ENCODE data around the gene POLR2F.

The POLR2F gene

DNA sequence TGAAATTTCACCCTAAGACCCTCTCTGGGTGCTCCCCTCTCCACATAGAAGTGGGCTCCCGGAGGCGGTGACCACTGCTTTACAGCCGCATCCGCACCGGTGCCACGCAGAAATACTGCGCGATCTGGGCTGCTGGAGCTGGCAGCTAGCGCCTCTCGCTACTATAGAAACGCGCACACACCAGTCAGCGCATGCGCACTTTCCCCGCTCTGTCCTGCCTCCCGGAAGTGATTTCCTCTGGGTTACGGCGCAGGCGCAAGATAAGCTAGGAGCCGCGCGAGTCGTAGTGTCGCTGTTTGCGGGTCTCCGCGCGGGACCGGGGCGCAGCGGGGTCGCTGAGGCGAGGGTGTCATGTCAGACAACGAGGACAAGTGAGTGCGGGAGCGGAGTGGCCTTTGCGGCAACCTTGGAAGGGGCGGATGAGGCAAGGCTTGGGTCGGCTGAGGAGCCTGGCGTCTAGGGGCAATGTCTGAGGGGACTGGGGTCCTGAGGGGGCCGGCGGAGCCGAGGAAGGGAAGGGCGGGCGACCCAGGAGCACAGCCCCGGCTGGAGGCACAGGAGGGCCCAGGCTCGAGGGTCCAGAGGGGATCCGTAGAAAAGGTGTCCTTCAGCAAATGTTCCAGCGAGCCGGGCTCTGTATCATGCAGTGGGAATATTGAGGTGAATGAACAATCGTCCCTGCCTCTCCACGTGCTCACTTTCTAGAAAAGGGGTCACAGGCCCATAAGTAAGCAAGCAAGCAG lies at the start of gene POLR2F, which contains the start of gene C22orf23:
Gene POLR2F, plus strand, starts transcription at position 263 of the 743 bp plus-strand sequence. Its CDS starts 89 bp downstream, at position 352.
Gene C22orf23, minus strand, starts transcription at position 165 of the 743 bp plus-strand sequence. CDS start 452 bp downstream, outside the sequence.
- DNase-seq (ENCODE audit: low spot score) = peak; percentile 96

DNA sequence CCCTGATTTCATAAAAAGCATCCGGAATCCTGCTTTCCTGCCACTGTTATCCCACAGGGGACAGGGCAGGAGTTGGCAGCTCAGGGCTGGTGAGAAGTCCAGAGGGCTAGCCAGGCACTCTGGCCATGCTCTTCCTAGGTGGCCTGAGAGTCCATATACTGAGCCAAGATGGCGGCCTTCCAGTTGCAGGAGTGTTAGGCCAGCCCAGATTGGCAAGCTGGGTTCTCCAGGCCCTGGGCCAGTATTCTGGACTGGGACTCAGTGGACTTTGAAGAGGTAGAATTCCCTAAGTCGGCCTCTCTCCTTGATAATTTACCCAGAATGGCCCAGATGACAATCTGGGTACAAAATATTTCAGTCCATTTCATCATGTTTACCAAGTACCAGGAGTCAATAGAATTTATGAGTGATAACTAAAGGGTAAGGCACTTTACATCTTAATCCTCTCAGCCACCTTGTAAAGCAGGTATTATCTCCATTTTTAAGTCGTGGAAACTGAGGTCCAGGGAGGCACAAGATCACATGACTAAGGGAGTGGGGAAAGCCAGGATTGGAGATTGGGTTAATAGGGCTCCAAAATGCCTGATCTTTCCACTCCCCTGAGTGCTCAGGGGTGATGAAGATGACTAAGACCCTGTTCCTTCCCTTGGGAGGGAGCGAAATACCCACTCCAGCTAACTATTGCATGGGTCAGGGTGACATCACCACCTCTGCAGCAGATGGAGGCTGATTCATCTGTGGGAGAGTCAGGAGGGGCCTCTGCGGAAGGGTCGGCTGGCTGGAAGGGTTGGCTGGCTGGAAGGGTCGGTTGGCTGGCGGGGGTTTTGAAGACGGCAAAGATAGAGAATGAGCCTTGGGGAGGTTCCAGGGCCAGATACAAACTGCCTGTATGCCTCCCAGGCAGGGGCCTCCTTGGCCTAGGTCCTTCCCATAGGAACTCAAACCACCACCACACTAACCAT lies 48.6 kb upstream of the POLR2F start:
- peak; percentile 70 for DNase-seq (ENCODE audit: low spot score)

- DNase-seq (ENCODE audit: low spot score) = peak; percentile 61
Observed at GRCh38 chr22:37905534-37906363, 47.8 kb upstream of the POLR2F start, which contains the start of gene MICALL1. Gene MICALL1, plus strand, starts transcription at chr22:37906297. Its CDS starts 126 bp downstream, at chr22:37906423.

- no peak for DNase-seq (ENCODE audit: low spot score)
Observed at GRCh38 chr22:37906364-37907008, 47.0 kb upstream of the POLR2F start.

GRCh38 chr22:37907036-37907954 lies 46.2 kb upstream of the POLR2F start:
- DNase-seq (ENCODE audit: low spot score) = no peak

DNA sequence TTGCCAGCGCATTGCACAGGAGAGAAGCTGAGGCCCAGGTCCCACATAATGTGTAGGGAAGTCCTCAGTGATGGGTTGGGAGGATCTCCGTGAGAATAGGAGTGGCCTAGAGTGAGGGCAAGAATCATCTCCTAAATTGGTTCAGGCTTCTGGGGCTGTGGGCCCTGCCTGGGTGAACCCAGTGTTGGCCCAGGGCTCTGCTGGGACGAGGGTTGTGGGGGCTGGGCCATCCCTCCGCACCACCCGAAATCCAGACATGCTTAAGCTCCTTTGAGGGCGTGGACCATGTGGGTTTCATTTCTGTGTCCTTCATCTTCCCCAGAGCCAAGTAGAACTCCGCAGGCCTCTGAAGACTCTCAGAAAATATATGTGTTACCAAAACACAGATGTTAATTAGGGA lies 43.7 kb upstream of the POLR2F start:
- DNase-seq (ENCODE audit: low spot score) = no peak

DNA sequence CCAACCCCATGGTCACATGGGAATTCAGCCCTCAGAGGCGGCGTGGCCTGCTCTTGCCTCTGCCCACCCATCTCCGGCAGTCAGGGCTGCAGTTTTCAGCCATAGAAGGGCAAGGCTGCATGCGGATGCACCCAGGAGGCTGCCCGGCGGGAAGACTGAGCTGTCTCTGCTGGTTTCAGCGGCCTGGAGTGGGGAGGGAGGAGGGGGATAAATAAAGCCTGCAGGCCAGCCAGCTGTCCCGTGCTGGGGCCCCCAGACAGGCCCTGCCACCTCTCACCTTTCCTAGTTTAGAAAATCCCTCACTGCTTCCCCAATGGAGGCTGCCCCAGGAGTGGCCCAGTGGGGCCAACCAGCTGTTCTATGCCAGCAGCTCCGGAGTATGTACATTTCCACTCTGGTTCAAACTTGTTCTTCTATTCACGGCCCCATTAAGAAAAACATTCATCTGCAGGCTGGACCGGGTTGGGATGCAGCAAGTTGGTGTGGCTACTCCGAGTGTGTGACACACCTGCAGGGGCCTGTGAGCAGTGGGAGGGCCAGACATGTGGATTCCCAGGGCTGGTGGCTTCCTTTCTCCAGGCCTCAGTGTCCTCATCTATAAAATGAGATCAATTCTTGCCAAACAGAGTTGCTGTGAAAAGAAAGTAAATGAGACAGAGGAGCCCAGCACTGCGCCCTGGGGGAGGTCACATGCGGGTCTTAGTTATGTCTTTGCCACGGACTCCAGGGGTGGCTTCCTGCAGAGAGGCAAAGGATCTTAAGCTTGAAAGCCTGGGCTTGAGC lies 42.4 kb upstream of the POLR2F start:
- no peak for DNase-seq (ENCODE audit: low spot score)

- no peak for DNase-seq (ENCODE audit: low spot score)
Observed at GRCh38 chr22:37911697-37912096, 41.8 kb upstream of the POLR2F start.

DNA sequence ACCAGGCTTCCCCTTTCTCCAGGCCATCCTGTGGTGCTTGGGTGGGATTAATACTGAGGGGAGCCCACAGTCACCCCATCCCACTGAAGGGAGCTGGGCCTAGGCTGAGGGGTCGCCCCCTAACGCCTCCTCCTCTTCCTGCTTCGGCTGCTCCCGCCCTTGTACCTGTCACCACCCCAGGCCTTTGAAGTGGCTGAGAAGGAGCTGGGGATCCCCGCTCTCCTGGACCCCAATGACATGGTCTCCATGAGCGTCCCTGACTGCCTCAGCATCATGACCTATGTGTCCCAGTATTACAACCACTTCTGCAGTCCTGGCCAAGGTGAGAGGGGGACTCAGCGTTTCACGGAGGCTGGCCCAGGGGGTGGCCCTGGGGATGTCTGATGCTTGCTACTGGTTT lies 41.3 kb upstream of the POLR2F start:
- DNase-seq (ENCODE audit: low spot score) = no peak

GRCh38 chr22:37913233-37913721 lies 40.2 kb upstream of the POLR2F start:
- DNase-seq (ENCODE audit: low spot score) = no peak

DNA sequence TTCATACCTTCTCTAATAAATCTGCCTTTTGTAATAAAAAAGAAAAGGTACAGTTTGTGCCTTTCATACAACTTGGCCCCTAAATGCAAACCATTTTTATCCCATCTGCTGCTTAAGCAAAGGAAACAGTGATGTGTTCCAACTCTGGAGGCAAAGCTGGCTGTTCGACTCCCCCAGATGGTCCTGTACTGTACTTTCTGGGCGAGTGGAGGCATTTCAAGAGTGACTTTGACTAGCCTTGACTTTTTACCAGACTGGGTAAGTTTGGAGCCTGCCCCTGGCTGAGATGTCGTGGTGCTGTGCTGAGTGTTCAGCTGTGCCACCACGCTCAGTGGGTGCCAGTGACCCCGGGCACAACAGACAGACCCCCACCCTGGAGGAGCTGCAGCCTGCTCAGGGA lies 37.2 kb upstream of the POLR2F start:
- DNase-seq (ENCODE audit: low spot score) = no peak

- DNase-seq (ENCODE audit: low spot score) = no peak
Observed at GRCh38 chr22:37917874-37918548, 35.5 kb upstream of the POLR2F start.

- no peak for DNase-seq (ENCODE audit: low spot score)
Observed at GRCh38 chr22:37918580-37919270, 34.8 kb upstream of the POLR2F start.

DNA sequence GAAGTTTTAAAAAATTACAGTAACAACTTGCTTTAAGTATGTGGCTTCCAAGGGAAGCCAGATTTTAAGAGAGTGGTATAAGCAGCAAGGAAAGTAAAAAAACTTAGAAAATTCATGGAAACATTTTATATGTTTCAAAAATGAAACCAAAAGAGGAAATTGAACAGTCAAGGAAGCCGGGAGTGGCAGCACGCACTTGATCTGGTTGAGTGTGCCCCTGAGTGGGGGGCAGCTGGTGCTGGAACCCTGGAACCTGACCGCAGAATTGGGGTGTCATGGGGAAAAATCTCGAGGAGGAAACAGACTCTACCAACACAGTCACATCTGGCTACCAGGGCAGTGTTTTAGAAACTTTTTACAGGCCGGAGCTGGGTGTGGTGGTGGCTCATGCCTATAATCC lies 33.4 kb upstream of the POLR2F start:
- no peak for DNase-seq (ENCODE audit: low spot score)

GRCh38 chr22:37922191-37922590 lies 31.3 kb upstream of the POLR2F start:
- DNase-seq (ENCODE audit: low spot score) = no peak

DNA sequence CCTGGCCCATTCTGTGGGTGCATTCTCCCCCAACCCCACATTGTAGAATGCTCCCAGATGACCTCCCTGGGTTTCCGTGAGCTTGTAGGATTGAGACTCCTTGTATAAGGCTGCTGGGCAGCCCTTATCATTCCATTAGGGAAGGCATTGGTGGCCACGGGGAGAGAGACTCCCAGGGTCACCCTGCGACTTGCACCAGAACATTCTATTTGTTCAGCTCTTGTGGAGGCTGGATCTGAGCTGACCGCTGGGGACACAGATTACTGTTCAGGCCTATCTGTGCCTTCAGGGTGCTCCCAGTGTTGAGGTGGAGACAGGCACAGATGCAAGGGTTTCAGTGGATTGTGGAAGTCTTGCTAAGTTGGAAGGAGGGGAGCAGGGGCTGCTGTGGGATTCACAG lies 29.6 kb upstream of the POLR2F start:
- DNase-seq (ENCODE audit: low spot score) = no peak

DNA sequence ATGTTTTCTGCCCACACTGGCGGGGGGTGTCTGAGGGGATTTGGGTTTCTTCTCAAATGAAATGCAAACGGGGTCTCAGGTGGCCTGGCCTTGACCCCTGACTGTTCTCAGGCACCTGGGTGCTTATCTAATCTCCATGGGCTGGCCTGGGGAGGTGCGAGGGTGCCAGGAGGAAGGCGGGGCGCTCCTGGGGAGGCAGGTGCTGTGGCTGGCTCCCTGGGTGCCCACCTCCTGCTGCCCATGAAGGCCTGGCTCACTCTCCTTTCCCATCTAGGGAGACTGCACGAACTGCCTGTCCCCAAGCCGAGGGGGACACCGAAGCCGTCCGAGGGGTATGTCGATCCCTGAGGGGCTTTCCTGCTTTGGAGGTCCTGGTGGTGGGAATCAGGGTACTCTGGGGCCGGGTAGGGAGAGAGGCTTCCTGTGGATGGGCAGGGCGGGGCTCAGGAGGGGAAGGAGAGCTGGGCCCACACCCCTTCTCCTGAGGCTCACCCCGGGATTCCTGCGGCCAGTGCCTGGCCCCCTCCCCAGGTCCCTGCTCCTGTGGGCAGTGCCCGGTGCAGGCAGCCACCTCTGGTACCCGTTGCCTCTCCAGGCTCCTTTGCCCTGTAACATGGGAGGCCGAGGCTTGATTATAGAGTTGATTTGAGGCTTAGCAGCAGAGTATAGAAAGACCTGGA lies 29.0 kb upstream of the POLR2F start:
- DNase-seq (ENCODE audit: low spot score) = no peak

Measured in Ammon's horn (tissue), 1 donor.